Measurements from ENCODE around the gene MDM4. TPM values are rescaled to one million over a fixed set of nuclear protein-coding genes. Genes with fewer than 3 reads are reported as not detected.
A peak's percentile ranks its signal among the peaks of the same experiment; 100 is the strongest.

Gene MDM4, protein sequence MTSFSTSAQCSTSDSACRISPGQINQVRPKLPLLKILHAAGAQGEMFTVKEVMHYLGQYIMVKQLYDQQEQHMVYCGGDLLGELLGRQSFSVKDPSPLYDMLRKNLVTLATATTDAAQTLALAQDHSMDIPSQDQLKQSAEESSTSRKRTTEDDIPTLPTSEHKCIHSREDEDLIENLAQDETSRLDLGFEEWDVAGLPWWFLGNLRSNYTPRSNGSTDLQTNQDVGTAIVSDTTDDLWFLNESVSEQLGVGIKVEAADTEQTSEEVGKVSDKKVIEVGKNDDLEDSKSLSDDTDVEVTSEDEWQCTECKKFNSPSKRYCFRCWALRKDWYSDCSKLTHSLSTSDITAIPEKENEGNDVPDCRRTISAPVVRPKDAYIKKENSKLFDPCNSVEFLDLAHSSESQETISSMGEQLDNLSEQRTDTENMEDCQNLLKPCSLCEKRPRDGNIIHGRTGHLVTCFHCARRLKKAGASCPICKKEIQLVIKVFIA
- 5.1 TPM for polyA plus RNA-seq (2012; ENCODE audit: insufficient read length, low read depth)

DNA sequence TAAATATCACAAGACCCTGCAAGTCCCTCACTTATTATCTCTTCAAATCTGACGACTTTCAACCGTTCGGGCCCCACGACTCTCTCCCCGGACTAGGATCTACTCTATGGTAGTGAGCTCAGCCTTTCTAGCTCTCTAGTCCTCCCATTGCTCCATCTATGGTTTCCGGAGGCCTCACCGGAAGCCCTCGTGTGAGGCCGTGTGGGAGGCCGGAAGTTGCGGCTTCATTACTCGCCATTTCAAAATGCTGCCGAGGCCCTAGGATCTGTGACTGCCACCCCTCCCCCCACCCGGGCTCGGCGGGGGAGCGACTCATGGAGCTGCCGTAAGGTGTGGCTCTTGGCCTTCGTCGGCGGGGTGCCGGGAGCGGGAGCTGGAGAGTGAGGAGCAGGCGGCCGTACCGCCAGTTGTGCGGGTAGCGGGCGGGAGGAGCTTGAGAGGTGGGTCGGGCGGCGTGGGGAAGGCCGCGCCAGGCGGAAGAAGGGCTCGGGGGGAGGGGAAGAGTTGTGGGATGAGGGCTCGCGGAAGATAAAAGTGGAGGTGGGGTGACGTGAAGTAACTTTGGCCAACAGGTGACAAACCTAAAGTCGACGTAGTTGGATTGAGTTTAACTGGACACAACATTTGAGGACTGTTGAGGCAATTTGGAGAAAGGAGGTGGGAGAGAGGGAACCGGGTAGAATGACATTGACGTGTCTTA, at the start of gene MDM4:
Gene MDM4, plus strand, starts transcription at position 227 of the 700 bp plus-strand sequence. CDS start 9,113 bp downstream, outside the sequence.
- TF ChIP-seq, protein P1, sequence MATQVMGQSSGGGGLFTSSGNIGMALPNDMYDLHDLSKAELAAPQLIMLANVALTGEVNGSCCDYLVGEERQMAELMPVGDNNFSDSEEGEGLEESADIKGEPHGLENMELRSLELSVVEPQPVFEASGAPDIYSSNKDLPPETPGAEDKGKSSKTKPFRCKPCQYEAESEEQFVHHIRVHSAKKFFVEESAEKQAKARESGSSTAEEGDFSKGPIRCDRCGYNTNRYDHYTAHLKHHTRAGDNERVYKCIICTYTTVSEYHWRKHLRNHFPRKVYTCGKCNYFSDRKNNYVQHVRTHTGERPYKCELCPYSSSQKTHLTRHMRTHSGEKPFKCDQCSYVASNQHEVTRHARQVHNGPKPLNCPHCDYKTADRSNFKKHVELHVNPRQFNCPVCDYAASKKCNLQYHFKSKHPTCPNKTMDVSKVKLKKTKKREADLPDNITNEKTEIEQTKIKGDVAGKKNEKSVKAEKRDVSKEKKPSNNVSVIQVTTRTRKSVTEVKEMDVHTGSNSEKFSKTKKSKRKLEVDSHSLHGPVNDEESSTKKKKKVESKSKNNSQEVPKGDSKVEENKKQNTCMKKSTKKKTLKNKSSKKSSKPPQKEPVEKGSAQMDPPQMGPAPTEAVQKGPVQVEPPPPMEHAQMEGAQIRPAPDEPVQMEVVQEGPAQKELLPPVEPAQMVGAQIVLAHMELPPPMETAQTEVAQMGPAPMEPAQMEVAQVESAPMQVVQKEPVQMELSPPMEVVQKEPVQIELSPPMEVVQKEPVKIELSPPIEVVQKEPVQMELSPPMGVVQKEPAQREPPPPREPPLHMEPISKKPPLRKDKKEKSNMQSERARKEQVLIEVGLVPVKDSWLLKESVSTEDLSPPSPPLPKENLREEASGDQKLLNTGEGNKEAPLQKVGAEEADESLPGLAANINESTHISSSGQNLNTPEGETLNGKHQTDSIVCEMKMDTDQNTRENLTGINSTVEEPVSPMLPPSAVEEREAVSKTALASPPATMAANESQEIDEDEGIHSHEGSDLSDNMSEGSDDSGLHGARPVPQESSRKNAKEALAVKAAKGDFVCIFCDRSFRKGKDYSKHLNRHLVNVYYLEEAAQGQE (IDR thresholded peaks at IDR 0.05; ENCODE audit: insufficient read depth in 1 of 2, low read depth in 2 of 2, low read length in 2 of 2) = no peak
- TF ChIP-seq TAF1 (IDR thresholded peaks at IDR 0.05; ENCODE audit: borderline replicate concordance, insufficient read depth, low read length) (peak; percentile 90), SIN3A (IDR thresholded peaks at IDR 0.05; ENCODE audit: borderline replicate concordance, insufficient read depth, low read length) (peak; percentile 80; the same call in 1 of the 2 replicates), FOXP2 (optimal IDR thresholded peaks at IDR 0.05; ENCODE audit: borderline replicate concordance, extremely low read depth, extremely low read length, insufficient read depth) (peak; percentile 67), POLR2AphosphoS5 (IDR thresholded peaks at IDR 0.05; ENCODE audit: low read depth, low read length) (peak; percentile 81)

DNA sequence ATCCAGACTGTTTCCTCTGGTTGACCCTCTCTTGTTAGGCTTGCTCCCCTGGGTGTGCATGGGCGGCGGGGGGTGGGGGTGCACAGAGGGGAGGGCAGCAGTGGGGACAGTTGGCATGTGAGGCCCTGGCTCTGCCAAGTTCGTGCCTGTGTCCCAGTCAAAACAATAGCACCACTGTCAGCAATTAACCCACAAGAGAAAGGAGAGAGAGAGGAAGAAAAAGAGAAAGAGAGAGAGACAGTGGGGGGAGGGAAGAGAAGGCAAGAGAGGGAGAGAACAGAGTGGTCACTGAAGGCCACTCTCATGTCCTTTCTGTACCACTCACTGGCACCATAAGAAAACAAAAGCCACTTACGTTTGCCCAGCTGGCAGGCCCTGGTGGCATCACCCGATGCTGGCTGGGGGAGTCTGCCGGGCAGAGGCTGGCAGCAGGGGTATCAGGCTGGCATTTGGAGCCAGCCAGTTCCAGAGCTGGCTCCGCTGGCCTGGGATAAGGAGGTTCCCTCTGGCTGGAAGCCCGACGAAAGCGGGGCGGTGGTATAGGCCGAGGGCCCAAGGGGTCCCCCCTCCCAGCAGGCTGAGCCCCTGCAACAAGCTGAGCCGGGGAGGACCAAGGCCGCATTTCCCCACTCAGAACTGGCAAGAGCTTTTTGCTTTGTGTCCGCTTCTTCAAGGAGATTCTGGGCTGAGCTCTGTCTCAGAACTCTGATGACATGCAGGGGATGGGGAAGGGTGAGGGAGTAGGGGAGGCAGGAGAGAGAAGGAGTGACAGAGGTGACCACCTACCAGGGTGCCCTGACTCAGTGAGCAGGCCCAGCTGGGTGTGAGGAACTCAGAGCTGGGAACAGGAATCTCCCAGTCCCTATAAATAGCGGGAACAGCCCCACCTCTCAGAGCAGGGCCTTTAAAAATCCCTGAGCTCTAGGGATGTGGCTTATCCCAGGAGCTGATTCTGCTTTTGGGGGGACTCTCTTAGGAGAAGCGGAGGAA, 49.5 kb upstream of the MDM4 start:
- TF ChIP-seq, protein P1 (IDR thresholded peaks at IDR 0.05; ENCODE audit: insufficient read depth in 1 of 2, low read depth in 2 of 2, low read length in 2 of 2) = no peak
- TF ChIP-seq POLR2AphosphoS5 (IDR thresholded peaks at IDR 0.05; ENCODE audit: low read depth, low read length) = no peak
- TF ChIP-seq TAF1 (IDR thresholded peaks at IDR 0.05; ENCODE audit: borderline replicate concordance, insufficient read depth, low read length) = no peak
- no peak for TF ChIP-seq SIN3A (IDR thresholded peaks at IDR 0.05; ENCODE audit: borderline replicate concordance, insufficient read depth, low read length)
- TF ChIP-seq FOXP2 (optimal IDR thresholded peaks at IDR 0.05; ENCODE audit: borderline replicate concordance, extremely low read depth, extremely low read length, insufficient read depth) = no peak

DNA sequence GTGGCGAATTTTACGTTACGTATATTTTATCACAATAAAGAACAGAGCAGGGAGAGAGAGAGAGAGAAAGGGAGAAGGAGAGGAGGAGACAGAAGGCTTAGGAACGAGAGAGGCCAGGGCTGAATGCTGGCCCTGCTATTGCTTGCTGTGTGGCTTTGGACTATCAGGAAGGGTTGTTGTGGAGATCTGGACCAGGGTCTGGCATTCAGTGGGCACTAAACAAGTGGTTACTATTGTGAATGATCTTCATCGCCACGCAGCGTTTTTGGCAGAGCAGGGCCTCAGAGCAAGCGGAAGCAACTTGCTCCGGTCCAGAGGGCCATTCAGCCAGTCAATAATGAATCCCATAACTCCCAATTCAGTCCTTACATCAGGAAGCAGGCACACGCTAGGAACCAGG, 48.0 kb upstream of the MDM4 start:
- no peak for TF ChIP-seq FOXP2 (optimal IDR thresholded peaks at IDR 0.05; ENCODE audit: borderline replicate concordance, extremely low read depth, extremely low read length, insufficient read depth)
- TF ChIP-seq, protein P1 (IDR thresholded peaks at IDR 0.05; ENCODE audit: insufficient read depth in 1 of 2, low read depth in 2 of 2, low read length in 2 of 2) = no peak
- no peak for TF ChIP-seq TAF1 (IDR thresholded peaks at IDR 0.05; ENCODE audit: borderline replicate concordance, insufficient read depth, low read length)
- TF ChIP-seq POLR2AphosphoS5 (IDR thresholded peaks at IDR 0.05; ENCODE audit: low read depth, low read length) = no peak
- no peak for TF ChIP-seq SIN3A (IDR thresholded peaks at IDR 0.05; ENCODE audit: borderline replicate concordance, insufficient read depth, low read length)

DNA sequence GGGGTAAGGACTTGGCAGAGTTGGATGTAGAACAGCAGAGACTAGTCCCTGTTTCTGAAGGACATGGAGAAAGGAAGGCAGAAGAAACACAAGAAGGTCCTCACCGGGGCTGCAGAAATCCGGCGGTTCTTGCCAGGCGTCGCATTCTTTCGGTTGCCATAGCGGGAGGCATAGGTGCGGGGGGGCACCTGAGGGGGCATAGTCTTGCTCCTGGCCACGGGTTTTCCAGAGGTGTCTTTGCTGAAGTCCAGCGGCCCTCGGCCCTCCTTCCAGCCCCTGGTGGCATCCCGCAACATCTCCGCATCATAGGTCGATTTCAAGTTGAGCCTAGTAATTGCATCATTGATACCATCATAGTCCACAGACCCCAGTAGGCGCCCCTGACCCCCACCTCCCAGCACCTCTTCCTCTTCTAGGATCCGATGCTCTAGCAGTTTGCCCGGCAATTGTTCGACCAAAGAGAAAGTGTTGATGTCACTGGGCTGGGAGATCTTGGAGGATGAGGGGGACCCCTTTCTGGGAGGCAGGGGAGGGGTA, 47.4 kb upstream of the MDM4 start:
- no peak for TF ChIP-seq SIN3A (IDR thresholded peaks at IDR 0.05; ENCODE audit: borderline replicate concordance, insufficient read depth, low read length)
- TF ChIP-seq, protein P1 (IDR thresholded peaks at IDR 0.05; ENCODE audit: insufficient read depth in 1 of 2, low read depth in 2 of 2, low read length in 2 of 2) = no peak
- no peak for TF ChIP-seq TAF1 (IDR thresholded peaks at IDR 0.05; ENCODE audit: borderline replicate concordance, insufficient read depth, low read length)
- no peak for TF ChIP-seq FOXP2 (optimal IDR thresholded peaks at IDR 0.05; ENCODE audit: borderline replicate concordance, extremely low read depth, extremely low read length, insufficient read depth)
- TF ChIP-seq POLR2AphosphoS5 (IDR thresholded peaks at IDR 0.05; ENCODE audit: low read depth, low read length) = no peak
